Measurements from ENCODE around the gene TFAP2E.

The TFAP2E gene

DNA sequence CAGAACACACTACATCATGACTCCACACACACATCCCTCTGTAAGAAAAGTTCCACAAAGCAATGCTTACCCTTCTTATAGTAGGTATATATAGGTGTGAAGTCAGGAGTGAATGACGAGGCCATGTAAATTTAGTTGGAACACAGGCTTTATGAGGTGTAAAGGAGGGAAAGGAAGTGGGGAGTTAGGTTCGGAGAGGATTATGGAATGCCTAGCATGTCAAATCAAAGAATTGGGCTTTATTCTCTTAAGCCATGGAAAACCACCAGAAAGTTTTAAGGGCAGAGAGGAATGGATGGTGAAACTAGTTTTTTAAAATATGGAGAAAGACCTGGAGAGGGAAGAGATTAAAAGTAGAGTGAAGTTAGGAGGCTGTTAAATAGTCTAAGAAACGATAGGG, 26.3 kb downstream of the TFAP2E start:
- DNase-seq, result no peak

DNA sequence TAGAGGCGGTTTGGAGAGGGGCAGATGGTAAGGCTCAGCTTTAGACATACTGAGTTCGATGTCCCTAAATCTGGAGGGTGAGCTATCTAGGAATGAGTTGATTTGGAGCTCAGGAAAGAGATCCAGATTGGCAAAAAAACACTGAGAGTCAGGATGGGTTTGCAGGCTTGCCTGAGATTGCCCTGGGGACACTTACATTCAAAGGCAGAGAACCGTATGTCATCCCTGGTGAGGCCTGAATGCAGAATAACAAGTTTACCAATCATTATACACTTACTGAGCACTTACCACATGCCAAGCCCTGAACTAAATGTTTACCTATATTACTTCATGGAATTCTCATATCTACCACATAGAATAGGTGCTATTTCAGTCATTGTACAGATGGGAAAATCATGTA, 27.5 kb downstream of the TFAP2E start:
- no peak for DNase-seq

DNA sequence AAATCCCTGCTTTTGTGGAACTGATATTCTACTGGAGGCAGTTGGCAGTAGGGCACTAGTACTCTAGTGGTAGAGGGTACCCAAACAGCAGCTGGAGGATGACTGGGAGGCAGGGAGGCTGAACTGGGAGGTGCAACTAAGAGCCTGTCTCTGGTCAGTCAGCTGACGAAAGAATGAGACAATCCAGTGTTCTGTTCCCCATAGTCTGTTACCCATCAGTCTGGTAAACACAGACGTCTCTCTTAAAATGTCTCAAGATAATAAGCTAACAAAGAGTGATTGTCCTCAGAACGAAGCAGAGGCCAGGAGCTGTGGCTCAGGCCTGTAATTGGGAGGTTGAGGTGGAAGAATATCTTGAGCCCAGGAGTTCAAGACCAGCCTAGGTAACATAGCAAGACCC, 30.4 kb downstream of the TFAP2E start:
- DNase-seq, result no peak

DNA sequence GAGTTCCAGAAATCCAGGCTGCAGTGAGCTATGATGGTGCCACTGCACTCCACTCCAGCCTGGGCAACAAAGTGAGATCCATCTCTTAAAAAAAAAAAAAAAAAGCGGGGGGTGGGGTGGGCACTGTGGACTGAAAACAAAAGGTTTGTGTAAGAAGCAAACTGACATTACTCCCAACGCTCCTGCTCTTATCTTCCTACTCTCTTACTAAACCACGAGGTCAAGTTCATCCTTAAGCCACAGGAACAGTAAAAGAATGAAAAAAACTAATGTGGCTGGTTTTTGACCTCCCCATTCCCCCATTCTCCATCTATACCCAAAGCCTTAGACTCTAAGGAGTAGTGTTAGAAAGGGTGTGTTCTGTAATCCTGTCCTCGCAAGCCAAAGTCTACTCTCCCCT, 30.8 kb downstream of the TFAP2E start:
- peak; percentile 11 for DNase-seq

DNA sequence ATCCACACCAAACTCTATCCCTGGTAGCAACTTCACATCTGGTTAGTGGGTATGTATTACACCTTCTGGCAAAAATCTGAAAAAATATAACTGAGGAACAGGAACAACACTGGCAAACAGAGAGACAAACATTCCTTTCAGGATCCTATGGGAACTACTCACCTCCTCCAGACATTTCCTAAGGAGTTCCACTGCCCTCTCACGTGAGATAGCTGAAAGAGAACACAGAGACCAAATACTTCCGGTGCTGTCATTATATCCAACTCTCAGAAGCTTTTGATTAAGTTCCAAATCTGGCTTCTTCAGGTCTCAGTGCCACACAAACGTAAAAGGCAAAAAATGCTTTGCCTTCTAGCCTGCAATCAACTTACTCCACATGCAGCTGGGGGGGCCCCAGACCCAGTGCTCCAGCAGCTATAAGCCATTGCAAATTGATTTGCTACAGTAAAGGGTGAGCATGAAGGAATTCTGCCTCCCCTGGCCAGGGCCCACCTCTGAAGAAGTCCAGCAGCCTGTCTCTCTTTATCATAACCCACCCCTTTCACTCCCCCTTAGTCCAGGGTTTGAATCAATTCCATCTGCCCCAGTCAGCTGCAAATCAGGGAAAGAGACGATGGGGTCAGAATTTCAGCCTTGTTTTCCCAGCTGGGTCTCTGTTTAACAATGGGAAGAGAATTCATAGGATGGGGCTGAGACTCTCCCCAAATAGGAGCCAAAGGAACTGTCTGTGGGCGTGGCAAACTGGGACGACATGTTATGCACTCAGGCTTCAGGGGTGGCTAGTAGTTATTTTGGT, 32.2 kb downstream of the TFAP2E start:
- peak; percentile 17 for DNase-seq

DNA sequence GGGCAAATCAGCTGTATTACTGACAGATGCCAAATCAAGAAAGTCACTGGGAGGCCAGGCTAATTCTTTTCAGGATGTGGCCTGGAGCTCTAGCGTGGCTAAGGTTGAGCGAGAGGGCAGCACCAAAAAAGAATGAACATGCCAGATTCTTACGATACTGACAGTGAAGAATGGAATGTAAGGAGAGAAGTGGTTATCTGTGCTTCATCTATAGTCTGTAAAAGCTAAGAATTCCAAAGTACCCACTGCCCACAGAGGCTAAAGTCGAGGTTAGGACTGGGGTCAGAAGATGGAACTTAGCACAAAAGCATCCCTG, 32.7 kb downstream of the TFAP2E start:
- peak; percentile 92 for DNase-seq

DNA sequence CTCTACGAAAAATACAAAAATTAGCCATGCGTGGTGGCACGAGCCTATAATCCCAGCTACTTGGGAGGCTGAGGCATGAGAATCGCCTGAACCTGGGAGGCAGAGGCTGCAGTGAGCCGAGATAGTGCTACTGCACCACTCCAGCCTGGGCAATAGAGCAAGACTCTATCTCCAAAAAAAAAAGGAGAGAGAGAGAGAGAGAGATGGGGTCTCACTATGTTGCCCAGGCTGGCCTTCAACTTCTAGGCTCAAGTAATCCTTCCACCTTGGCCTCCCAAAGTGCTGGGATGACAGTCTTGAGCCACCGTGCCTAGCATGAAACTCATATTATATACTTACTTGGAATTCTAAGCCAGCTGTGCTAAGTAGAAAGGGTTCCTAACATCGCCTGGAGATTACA, 38.5 kb downstream of the TFAP2E start:
- DNase-seq, result no peak

DNA sequence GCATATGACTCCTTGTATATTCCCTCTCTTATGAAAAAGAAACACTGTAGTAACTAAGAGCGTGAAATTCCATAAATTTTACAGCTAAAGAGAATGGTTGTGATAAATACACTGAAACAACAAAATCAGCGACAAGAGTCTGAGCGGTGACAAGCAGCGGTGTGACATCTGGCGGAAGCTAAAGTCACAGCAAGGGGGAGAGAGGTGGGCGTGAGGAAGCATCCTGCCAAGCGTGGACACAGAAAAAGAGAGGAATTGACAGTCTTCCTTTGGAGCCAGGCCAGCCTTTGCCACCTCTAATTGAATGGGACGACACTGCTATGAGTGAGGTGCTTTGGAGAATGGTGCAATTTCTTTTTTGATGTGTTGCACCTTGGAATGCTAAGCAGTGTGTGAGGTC, 42.3 kb downstream of the TFAP2E start:
- DNase-seq, result no peak

DNA sequence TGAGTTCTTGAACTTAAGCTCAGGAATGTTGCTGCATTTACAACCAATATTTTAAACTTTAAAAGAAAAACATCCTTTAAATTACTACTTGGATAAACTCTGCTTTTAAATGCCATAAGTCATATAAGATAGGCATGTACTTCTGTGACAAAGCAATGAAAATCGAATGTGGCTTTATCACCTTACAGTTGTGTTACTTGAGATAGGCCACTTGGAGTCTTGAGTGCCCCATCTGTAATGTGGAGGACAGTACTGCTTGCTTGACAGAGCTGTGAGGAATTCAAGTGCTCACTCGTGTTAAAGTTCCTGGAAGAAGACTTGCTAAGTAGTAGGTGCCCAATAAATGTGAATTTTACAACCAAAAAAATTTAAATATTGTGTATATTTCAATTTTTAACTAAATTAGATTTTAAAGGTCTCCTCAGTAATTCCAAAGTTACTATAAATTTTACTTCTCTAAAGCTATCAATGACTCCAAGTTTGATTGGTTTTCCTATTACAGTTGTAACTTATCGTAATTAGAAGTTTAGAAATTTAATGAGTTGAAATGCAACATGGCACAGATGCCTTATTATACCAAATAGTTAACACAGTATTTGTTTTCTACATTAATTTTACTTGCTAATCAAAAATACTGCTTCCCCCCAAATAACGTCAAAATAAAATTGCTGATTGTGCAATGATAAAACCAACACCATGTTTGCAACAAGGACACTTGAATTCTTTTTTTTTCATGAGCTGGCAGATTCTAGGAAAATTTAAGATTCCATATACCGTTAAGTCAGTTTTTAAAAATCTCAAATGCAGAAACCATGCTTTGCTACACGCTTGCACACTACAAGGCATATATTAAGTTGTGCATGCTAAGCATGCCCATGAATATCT, 46.4 kb downstream of the TFAP2E start:
- DNase-seq, result no peak

DNA sequence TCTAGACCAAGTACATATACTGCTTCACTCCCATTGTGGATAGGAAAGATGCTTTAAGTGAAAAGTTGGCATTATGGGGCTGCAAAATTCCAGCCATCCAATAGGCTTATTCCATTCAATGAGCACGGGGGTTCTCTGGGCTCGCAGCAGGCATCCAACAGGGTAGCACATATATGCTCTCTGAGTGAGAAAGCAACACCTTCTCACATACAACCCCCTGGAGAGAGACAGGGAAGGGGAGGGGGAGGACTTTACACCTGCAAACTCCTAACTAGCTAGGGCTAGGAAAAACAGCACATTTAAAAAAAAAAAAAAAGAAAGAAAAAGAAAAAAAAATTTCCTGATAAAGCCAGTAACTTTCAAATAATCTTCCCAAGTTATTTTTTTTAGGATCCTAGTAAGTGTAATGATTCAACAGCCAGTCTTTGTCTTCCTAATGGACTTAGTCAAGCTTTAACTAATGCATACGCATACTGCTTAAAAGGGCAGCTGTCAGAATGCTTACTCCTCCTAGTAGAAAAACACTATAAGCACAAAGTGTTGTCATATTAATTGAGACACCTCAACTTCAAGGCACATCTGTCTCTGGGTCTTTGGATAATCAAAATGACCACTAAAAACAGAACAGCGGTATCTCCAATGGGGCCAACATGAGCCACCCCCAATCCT, 49.5 kb downstream of the TFAP2E start:
- no peak for DNase-seq

DNA sequence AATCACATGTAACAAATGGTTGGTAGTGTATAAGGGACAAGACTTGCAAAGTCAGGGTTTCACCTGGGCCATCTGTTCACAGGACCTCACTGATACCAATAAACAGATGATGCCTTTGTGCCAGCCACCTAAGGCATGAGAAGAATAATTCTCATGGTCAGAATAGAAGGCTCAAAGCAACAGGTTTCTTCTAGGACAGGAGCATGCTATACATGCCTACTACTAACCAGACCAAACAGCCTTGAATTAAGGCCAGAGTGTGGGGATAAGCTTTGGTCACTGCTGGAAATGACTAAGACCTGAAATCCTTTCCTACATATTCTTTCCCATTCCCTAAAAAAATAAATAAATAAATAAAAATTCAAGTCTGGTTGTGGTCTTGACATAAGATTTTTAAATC, 50.7 kb downstream of the TFAP2E start:
- DNase-seq, result no peak

DNA sequence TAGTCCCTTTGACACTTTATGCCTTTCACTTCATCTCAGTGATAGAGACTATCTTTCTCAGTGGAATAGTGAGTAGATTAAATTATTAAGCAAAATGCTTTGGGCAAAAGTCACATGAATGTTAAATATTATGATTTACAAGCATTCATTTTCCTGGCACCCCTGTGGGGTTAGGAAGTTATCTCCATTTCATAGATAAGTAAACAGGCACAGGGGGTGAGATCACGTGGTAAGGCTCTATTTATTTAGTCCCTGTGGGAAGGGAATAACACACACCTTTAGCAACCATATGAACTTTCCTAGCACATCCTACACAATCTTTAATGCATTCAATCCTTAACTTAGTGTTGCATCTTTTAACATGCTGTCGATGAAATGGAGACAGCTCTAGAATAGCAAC, 55.9 kb downstream of the TFAP2E start:
- no peak for DNase-seq

DNA sequence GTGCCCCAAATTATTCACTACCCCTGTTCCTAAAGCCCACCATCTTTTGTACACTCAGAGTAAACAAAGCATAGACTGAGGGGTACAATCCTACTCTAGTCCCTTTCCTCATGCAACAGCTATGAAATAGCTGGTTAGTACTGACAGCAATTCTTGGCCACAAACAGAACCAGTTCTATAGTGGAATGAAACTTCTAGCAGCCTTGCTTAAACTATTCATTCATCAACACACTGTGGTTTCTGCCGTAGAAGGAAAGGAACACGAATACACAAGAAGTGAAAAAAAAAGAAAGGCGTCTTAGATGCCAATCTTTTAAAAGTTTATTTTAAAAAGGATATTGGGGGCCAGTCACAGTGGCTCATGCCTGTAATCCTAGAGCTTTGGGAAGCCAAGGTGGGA, 58.3 kb downstream of the TFAP2E start:
- DNase-seq, result no peak

DNA sequence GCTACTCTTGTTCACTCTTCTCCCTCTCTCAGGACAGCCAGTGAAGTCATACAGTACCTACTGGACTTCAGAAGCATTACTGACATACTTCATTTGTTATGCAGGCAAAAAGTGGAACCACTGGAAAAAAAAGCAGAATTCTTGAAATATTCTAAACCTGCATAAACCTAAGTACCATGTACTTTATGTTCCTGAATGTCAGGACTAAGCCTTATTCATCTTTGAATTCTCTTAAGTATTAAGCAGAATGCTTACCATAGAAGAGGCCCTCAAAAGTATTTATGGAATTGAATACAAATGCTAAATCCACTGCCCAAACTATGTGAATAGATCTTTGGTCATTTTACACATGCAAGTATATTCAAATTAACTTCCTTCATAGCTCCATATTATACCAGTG, 60.4 kb downstream of the TFAP2E start:
- DNase-seq, result no peak

DNA sequence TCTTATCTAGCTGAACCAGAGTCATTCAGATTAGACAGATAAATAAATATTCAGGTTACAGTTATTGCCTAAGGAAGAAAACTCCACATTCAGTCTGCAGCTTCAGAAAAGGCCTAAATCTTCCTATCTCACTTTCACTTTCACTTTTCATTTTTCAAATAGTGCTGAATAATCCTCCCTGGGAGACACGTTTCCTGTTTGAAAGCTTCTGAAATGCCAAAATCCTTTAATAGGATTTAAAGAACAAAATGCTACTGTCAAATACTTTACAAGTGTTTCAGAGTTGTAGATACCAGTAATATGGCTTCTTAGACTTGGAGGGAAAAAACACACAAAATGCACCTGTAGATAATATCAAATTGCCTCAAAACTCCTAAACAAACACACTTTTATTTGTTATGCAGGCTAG, 64.3 kb downstream of the TFAP2E start:
- peak; percentile 60 for DNase-seq

DNA sequence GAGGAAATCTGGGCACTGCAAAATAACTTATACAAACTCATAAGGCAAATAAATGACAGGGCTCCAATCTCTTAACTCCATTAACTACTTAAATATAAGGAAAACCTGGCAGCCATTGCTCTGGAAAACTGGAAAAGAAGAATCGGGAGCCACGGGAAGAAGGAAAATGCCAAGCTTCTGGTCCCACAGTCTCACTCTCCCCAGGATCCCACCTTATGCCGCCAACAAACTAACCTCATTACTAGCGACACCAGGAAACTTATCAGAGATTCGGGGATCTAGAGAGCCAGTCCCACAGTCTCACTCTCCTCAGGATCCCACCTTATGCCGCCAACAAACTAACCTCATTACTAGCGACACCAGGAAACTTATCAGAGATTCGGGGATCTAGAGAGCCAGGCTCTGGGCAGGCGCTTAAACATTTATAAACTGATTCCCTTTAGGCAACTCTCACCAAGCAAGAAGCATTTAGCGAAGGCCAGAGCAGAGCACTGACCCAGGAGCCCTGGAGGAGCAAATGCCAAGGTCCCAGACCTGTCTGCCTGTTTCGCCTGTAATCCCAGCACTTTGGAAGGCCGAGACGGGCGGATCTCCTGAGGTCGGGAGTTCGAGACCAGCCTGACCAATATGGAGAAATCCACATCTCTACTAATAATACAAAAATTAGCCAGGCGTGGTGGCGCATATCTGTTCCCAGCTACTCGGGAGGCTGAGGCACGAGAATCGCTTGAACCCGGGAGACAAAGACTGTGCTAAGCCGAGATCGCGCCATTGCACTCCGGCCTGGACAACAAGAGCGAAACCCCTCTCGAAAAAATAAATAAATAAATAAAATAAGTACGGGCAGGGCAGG, 67.5 kb downstream of the TFAP2E start:
- peak; percentile 16 for DNase-seq

DNA sequence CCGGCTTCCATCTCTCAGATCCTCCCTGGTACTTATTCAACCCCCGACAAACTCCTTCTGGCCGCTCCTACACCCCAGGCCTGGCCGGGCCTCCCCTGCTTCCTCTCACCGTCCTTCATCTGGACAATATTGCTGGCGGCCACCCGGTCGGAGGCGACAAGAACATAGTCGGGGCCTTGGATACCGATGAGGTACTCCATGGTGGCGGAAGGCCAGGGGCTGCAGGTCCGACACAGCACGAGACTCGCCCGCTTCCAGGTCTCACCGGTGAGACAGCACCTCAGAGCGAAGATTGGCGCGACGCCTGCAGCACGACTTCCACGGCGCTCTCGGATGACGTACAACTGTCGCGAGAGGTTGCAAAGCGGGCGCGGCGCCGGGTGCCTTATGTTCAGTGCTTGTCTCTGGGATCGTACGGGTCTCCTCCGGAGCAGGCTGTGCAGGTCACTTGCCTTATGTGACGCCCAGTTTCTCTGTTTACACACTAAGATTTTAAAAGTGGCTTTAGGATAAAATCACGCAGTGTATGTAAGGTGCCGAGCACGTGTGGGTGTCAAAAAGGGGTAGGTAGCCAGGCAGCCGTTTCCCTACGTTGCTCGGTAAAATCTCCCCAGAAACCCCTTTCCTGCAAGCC, 68.2 kb downstream of the TFAP2E start, which contains the start of gene PSMB2:
Gene PSMB2, minus strand, starts transcription at position 294 of the 634 bp plus-strand sequence. Its CDS starts 94 bp downstream, at position 200.
- DNase-seq, result peak; percentile 95

DNA sequence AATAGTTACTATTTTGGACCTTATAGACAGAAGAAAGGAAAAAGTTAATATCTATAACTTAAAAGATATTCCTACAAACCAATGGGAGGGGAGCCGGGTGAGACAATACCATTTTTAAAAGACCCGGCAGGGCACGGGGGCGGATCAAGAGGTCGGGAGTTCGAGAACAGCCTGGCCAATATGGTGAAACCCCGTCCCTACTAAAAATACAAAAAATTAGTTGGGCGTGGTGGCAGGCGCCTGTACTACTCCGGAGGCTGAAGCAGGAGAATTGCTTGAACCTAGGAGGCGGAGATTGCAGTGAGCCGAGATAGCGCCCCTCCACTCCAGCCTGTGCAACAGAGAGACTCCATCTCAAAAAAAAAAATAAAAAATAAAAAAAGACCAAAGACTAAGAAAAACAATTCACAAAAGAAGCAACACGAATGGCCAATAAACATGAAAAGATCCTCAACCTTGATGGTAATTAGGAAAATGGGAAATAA, 69.4 kb downstream of the TFAP2E start:
- no peak for DNase-seq

DNA sequence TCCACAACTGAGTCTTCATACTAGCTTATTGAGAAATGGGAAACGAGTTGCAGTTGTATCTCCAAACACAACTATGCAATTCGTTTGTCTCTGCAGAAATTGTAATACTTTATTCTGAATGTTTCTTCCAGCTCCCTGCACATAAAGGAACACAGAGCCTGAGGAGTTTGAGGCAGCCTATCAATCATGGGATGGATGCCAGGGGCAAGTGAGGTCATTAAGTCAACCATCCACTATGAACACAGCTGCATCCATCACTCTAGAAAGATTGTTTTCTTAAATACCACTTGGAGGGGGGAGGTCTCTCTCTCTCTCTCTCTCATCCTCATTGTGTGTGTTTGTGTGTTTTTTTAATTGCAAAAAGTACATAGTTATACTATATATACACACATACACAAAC, 71.1 kb downstream of the TFAP2E start:
- DNase-seq, result no peak
